Suppressor macrophage treated with lipopolysaccharide for 4 hours (primary cell): ENCODE data around the gene MOSPD3.

Experiments
- DNase-seq: peaks from one replicate; pipeline ENCODE4 v3.0.0-alpha.2; 2020

The MOSPD3 gene

GRCh38 chr7:100575746-100576383 lies 36.5 kb upstream of the MOSPD3 start:
- no peak for DNase-seq

- no peak for DNase-seq
Observed at GRCh38 chr7:100576384-100576993, 35.9 kb upstream of the MOSPD3 start.

- DNase-seq = no peak
Observed at GRCh38 chr7:100577103-100577502, 35.2 kb upstream of the MOSPD3 start.

GRCh38 chr7:100577507-100577906 lies 34.8 kb upstream of the MOSPD3 start:
- no peak for DNase-seq

GRCh38 chr7:100578246-100579183 lies 33.8 kb upstream of the MOSPD3 start:
- no peak for DNase-seq

GRCh38 chr7:100580466-100581283 lies 31.7 kb upstream of the MOSPD3 start:
- no peak for DNase-seq

- DNase-seq = no peak
Observed at GRCh38 chr7:100582041-100582579, 30.2 kb upstream of the MOSPD3 start.

GRCh38 chr7:100582650-100583049 lies 29.7 kb upstream of the MOSPD3 start:
- no peak for DNase-seq

GRCh38 chr7:100583132-100584053 lies 28.9 kb upstream of the MOSPD3 start:
- peak; percentile 75 for DNase-seq

- peak; percentile 62 for DNase-seq
Observed at GRCh38 chr7:100584054-100584682, 28.2 kb upstream of the MOSPD3 start.

- DNase-seq = peak; percentile 78
Observed at GRCh38 chr7:100584683-100585510, 27.4 kb upstream of the MOSPD3 start.

- DNase-seq = peak; percentile 44
Observed at GRCh38 chr7:100585511-100586265, 26.7 kb upstream of the MOSPD3 start, which contains the start of gene LRCH4. LRCH4 (minus strand) TSS chr7:100586129; CDS start chr7:100586100, 29 bp downstream.

- DNase-seq = peak; percentile 100
Observed at GRCh38 chr7:100586266-100587025, 25.9 kb upstream of the MOSPD3 start, which contains the start of gene FBXO24. FBXO24 (plus strand) TSS chr7:100586328; CDS start chr7:100586626, 298 bp downstream.

- peak; percentile 37 for DNase-seq
Observed at GRCh38 chr7:100588438-100588837, 23.9 kb upstream of the MOSPD3 start.

GRCh38 chr7:100589341-100589947 lies 22.9 kb upstream of the MOSPD3 start:
- DNase-seq = no peak

GRCh38 chr7:100590077-100590737 lies 22.1 kb upstream of the MOSPD3 start:
- DNase-seq = no peak

- no peak for DNase-seq
Observed at GRCh38 chr7:100591596-100591995, 20.7 kb upstream of the MOSPD3 start.
